Measurements from ENCODE around the gene NTN3.

- TF ChIP-seq CTCF (conservative IDR thresholded peaks at IDR 0.05) (no peak), EZH2 (IDR thresholded peaks at IDR 0.05; ENCODE audit: low read depth) (no peak)
Observed at GRCh38 chr16:2475413-2476344, 4.6 kb downstream of the NTN3 start.
